Measurements from ENCODE around the gene RTTN. TPM values are rescaled to one million over a fixed set of nuclear protein-coding genes. Genes with fewer than 3 reads are reported as not detected.

RTTN gene
- total RNA-seq, 2 donors from 2014 or later = 22.3 to 35.4 TPM

DNA sequence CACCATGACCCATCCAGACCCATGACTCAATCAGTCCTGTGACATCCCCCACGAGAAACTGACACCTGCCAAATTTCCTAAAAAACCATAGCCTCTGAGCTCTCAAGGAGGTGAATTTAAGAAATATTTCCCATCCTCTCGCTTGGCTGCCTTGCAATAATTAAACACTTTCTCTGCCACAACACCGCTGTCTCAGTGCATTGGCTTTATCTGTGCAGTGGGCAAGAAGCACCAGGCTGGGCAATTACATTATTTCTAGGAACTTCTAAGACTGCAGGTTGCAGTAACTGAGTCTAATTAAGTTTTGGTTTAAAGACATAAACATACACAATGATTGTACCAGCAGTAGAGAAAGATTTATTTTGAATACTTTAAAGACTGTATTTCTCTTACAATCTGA, 22.0 kb upstream of the RTTN start:
- Histone ChIP-seq H3K9me3 (ENCODE audit: control insufficient read depth, low read length) (peaks cover 27% of the 10 kb centered on the region), H3K27ac (ENCODE audit: low read depth, low read length) (no peak overlapping the region), H3K9ac (ENCODE audit: extremely low read depth, low read length, poor library complexity, severe bottlenecking) (no peak overlapping the region), H3K4me1 (ENCODE audit: control insufficient read depth, insufficient read depth, low read length) (peaks cover 8% of the 10 kb centered on the region), H3K4me3 (ENCODE audit: low read length) (no peak overlapping the region), H3K36me3 (ENCODE audit: control insufficient read depth, insufficient read depth, low read length) (no peaks in the 10 kb centered on the region), H3K27me3 (ENCODE audit: control insufficient read depth, insufficient read depth, low read length, poor library complexity, severe bottlenecking) (no peaks in the 10 kb centered on the region)
- H3K36me3 Mint-ChIP-seq (ENCODE audit: low read depth) = peaks cover 5% of the 10 kb centered on the region
- peaks cover 13% of the 10 kb centered on the region for H3K4me1 Mint-ChIP-seq
- H3K4me3 Mint-ChIP-seq = no peak overlapping the region
- H3K9me3 Mint-ChIP-seq = peaks cover 28% of the 10 kb centered on the region
- peaks cover 31% of the 10 kb centered on the region for H3K27me3 Mint-ChIP-seq (ENCODE audit: insufficient read depth)
- TF ChIP-seq, protein P1, sequence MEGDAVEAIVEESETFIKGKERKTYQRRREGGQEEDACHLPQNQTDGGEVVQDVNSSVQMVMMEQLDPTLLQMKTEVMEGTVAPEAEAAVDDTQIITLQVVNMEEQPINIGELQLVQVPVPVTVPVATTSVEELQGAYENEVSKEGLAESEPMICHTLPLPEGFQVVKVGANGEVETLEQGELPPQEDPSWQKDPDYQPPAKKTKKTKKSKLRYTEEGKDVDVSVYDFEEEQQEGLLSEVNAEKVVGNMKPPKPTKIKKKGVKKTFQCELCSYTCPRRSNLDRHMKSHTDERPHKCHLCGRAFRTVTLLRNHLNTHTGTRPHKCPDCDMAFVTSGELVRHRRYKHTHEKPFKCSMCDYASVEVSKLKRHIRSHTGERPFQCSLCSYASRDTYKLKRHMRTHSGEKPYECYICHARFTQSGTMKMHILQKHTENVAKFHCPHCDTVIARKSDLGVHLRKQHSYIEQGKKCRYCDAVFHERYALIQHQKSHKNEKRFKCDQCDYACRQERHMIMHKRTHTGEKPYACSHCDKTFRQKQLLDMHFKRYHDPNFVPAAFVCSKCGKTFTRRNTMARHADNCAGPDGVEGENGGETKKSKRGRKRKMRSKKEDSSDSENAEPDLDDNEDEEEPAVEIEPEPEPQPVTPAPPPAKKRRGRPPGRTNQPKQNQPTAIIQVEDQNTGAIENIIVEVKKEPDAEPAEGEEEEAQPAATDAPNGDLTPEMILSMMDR (conservative IDR thresholded peaks at IDR 0.05) = no peak
- WGBS, 2 experiments (ENCODE audit: insufficient coverage in 1 of 2, insufficient read length in 1 of 2) = 70 to 74% methylated on average over 2 to 3 of the region's 3 CpGs
- no peak overlapping the region for H3K27ac Mint-ChIP-seq
- no peak for DNase-seq

GRCh38 chr18:70221915-70222278, 16.4 kb upstream of the RTTN start:
- H3K27ac Mint-ChIP-seq = no peak overlapping the region
- no peaks in the 10 kb centered on the region for H3K36me3 ChIP-seq (ENCODE audit: control insufficient read depth, insufficient read depth, low read length)
- peaks cover 6% of the 10 kb centered on the region for H3K4me1 ChIP-seq (ENCODE audit: control insufficient read depth, insufficient read depth, low read length)
- H3K9me3 Mint-ChIP-seq = peaks cover 5% of the 10 kb centered on the region
- H3K4me3 Mint-ChIP-seq = no peak overlapping the region
- WGBS, 2 experiments (ENCODE audit: insufficient coverage in 1 of 2, insufficient read length in 1 of 2) = 89 to 91% methylated on average over 3 to 6 of the region's 6 CpGs
- H3K27me3 ChIP-seq (ENCODE audit: control insufficient read depth, insufficient read depth, low read length, poor library complexity, severe bottlenecking) = no peaks in the 10 kb centered on the region
- H3K9ac ChIP-seq (ENCODE audit: extremely low read depth, low read length, poor library complexity, severe bottlenecking) = no peak overlapping the region
- TF ChIP-seq, protein P1 (conservative IDR thresholded peaks at IDR 0.05) = no peak
- peaks cover 15% of the 10 kb centered on the region for H3K4me1 Mint-ChIP-seq
- H3K27me3 Mint-ChIP-seq (ENCODE audit: insufficient read depth) = peaks cover 17% of the 10 kb centered on the region
- no peak overlapping the region for H3K27ac ChIP-seq (ENCODE audit: low read depth, low read length)
- no peaks in the 10 kb centered on the region for H3K36me3 Mint-ChIP-seq (ENCODE audit: low read depth)
- peaks cover 6% of the 10 kb centered on the region for H3K9me3 ChIP-seq (ENCODE audit: control insufficient read depth, low read length)
- H3K4me3 ChIP-seq (ENCODE audit: low read length) = no peak overlapping the region
- no peak for DNase-seq

DNA sequence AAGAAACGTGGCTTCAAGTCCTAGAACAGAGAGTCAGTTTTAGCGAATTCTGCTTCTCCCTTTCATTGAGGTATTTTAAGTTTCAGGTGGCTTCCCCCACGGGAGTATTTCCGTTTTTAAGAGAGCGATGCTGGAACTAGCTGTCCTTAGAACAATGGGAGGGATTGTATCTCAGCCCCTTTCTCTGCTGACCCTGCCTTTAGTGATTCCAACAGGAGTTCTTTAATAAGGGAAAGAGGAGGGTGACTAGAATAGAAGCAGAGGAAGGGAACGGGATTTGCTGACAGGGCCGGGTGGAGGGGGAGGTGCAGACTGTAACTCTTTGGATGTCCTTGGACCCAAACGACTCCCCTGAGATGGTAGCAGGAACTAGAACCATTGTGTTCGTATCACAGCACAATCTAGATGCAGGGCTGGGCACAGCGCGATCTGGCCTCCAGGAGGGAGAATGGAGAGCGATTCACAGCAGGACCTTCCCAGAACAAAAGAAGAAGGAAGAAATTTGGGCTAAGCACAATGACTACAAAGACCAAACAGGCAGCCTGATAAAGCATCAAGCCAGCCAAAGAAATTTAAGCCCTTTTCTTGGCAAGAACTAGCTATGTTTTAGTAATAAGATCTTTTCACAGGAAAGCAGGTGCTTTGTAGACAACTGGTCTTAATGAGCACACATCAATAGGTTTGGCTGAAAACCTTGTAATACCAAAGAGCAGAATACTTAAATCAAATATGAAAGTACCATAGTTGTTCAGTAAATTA, 15.8 kb upstream of the RTTN start:
- H3K9me3 ChIP-seq (ENCODE audit: control insufficient read depth, low read length) = peaks cover under 1% of the 10 kb centered on the region
- no peaks in the 10 kb centered on the region for H3K9me3 Mint-ChIP-seq
- no peaks in the 10 kb centered on the region for H3K27me3 ChIP-seq (ENCODE audit: control insufficient read depth, insufficient read depth, low read length, poor library complexity, severe bottlenecking)
- H3K4me1 ChIP-seq (ENCODE audit: control insufficient read depth, insufficient read depth, low read length) = peaks cover 6% of the 10 kb centered on the region
- peaks cover 19% of the 10 kb centered on the region for H3K4me1 Mint-ChIP-seq
- H3K9ac ChIP-seq (ENCODE audit: extremely low read depth, low read length, poor library complexity, severe bottlenecking) = no peak overlapping the region
- no peaks in the 10 kb centered on the region for H3K36me3 Mint-ChIP-seq (ENCODE audit: low read depth)
- WGBS, 2 experiments (ENCODE audit: insufficient coverage in 1 of 2, insufficient read length in 1 of 2) = 30 to 34% methylated on average over 10 to 12 of the region's 12 CpGs
- no peak overlapping the region for H3K4me3 Mint-ChIP-seq
- H3K27ac ChIP-seq (ENCODE audit: low read depth, low read length) = no peak overlapping the region
- peak; percentile 88 for DNase-seq
- TF ChIP-seq, protein P1 (conservative IDR thresholded peaks at IDR 0.05) = peak; percentile 42
- H3K27me3 Mint-ChIP-seq (ENCODE audit: insufficient read depth) = peaks cover 17% of the 10 kb centered on the region
- H3K27ac Mint-ChIP-seq = peak overlapping the region; percentile 3
- H3K36me3 ChIP-seq (ENCODE audit: control insufficient read depth, insufficient read depth, low read length) = no peaks in the 10 kb centered on the region
- peak overlapping the region; percentile 50 for H3K4me3 ChIP-seq (ENCODE audit: low read length)
